ENCODE data around the gene NUMB.

Gene NUMB

DNA sequence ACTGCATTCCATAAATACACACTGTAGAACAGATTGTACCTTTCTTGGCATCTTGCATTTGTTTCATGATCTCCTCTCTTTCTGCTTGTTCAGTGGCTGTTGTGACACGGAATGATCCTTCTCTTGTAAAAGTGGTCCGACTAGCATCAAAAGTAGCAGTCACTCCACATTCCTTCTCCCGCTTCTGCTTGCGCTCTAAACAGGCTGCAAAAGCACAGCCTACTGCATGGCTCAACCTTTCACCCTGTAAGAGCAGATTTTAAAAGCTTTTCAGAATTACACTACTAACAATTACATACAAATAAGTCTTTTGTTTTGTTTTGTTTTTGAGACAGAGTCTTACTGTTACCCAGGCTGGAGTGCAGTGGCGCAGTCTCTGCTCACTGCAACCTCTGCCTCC lies 171.3 kb downstream of the NUMB start:
- Histone ChIP-seq H3K79me2 (ENCODE audit: insufficient read depth, low read depth) (no peaks in the 10 kb centered on the region), H3K36me3 (ENCODE audit: insufficient read depth) (no peaks in the 10 kb centered on the region), H2AFZ (ENCODE audit: low read depth) (no peak overlapping the region), H3K4me1 (ENCODE audit: low read depth, poor library complexity, severe bottlenecking) (peaks cover 27% of the 10 kb centered on the region), H3K4me2 (no peak overlapping the region), H3K4me3 (IDR thresholded peaks at IDR 0.05; ENCODE audit: insufficient read depth, low read depth, low read length) (no peak overlapping the region), H4K20me1 (ENCODE audit: insufficient read depth) (no peaks in the 10 kb centered on the region), H3K9ac (no peak overlapping the region), H3K27me3 (ENCODE audit: insufficient read depth, low read depth) (no peaks in the 10 kb centered on the region), H3K27ac (no peak overlapping the region)
- TF ChIP-seq, protein P1, sequence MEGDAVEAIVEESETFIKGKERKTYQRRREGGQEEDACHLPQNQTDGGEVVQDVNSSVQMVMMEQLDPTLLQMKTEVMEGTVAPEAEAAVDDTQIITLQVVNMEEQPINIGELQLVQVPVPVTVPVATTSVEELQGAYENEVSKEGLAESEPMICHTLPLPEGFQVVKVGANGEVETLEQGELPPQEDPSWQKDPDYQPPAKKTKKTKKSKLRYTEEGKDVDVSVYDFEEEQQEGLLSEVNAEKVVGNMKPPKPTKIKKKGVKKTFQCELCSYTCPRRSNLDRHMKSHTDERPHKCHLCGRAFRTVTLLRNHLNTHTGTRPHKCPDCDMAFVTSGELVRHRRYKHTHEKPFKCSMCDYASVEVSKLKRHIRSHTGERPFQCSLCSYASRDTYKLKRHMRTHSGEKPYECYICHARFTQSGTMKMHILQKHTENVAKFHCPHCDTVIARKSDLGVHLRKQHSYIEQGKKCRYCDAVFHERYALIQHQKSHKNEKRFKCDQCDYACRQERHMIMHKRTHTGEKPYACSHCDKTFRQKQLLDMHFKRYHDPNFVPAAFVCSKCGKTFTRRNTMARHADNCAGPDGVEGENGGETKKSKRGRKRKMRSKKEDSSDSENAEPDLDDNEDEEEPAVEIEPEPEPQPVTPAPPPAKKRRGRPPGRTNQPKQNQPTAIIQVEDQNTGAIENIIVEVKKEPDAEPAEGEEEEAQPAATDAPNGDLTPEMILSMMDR (conservative IDR thresholded peaks at IDR 0.05; ENCODE audit: low read depth, low read length): no peak

DNA sequence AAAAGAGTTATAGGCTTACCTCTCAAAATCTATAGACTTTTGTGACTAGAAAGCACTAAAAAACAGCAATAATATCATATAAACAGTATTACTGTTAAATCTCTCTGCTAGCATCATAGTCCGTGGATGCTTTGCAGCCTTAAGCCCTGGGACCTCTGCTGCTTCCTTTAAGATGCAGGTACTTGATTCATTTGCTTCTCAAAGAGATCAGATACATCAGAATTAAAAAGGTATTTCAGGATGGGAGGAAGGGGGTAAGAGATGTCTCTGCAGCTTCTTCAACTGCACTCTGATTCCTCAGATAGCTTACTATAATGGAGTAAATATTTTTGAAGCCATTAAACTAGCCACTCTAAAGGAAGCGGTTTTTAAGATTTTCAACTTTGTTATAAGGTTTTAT lies 171.7 kb downstream of the NUMB start:
- Histone ChIP-seq H3K27ac (no peak overlapping the region), H3K79me2 (ENCODE audit: insufficient read depth, low read depth) (no peaks in the 10 kb centered on the region), H4K20me1 (ENCODE audit: insufficient read depth) (no peaks in the 10 kb centered on the region), H3K4me3 (IDR thresholded peaks at IDR 0.05; ENCODE audit: insufficient read depth, low read depth, low read length) (no peak overlapping the region), H3K36me3 (ENCODE audit: insufficient read depth) (no peaks in the 10 kb centered on the region), H3K4me2 (no peak overlapping the region), H3K9ac (no peak overlapping the region), H3K4me1 (ENCODE audit: low read depth, poor library complexity, severe bottlenecking) (peaks cover 32% of the 10 kb centered on the region), H2AFZ (ENCODE audit: low read depth) (no peak overlapping the region), H3K27me3 (ENCODE audit: insufficient read depth, low read depth) (no peaks in the 10 kb centered on the region)
- TF ChIP-seq, protein P1 (conservative IDR thresholded peaks at IDR 0.05; ENCODE audit: low read depth, low read length): no peak

DNA sequence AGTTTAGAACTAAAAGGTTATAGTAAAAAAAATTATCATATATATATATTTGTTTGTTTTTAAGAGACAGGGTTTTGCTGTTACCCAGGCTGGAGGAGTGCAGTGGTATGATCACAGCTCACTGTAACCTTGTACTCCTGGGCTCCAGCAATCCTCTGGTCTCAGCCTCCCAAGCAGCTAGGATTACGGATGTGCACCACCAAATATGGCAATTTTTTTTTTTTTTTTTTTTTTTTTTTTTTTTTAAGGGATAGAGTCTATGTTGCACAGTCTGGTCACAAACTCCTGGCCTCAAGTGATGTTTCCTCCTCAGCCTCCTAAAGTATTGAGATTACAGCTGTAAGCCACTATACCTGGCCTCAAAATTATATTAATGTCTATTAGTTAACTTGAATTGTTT lies 172.4 kb downstream of the NUMB start:
- Histone ChIP-seq H4K20me1 (ENCODE audit: insufficient read depth) (no peaks in the 10 kb centered on the region), H3K27ac (no peak overlapping the region), H3K79me2 (ENCODE audit: insufficient read depth, low read depth) (no peaks in the 10 kb centered on the region), H2AFZ (ENCODE audit: low read depth) (no peak overlapping the region), H3K4me1 (ENCODE audit: low read depth, poor library complexity, severe bottlenecking) (peaks cover 37% of the 10 kb centered on the region), H3K4me3 (IDR thresholded peaks at IDR 0.05; ENCODE audit: insufficient read depth, low read depth, low read length) (no peak overlapping the region), H3K36me3 (ENCODE audit: insufficient read depth) (no peaks in the 10 kb centered on the region), H3K27me3 (ENCODE audit: insufficient read depth, low read depth) (no peaks in the 10 kb centered on the region), H3K9ac (no peak overlapping the region), H3K4me2 (no peak overlapping the region)
- TF ChIP-seq, protein P1 (conservative IDR thresholded peaks at IDR 0.05; ENCODE audit: low read depth, low read length): no peak

DNA sequence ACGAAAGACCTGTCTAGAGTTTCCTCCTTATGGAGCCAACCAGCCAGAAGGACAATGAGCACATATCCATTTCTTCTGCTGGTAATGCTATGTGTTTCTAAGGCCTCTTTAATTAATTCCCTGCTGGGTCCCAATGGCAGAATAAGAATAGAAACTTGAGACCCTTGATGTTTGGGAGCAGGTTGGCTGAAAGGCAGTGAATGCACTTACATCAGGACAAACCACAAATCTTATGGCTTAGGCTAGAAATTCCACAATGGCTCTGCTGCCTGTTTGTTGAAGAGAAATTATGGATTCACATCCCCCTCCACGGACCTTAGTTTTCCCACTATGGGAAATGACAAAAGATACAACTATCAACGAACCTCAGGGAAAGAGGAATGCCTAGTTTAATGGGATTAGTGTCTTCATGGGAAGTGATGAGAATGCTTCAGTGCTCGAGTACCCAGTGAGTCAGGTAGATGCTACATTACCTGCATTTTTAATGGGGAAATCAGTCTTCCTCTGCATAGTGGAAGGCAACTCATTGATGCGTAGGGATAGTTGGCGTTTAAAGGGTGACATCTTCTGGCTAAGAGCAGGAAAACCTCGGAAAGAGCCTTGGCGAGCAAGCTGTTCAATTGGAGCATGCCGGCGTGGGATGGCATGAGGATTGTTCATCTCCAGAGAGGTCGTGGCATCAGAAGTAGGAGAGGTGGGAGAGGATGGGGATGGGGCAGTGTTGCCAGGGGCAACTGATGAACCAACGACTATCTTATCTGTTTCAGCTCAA lies 174.6 kb downstream of the NUMB start:
- Histone ChIP-seq H4K20me1 (ENCODE audit: insufficient read depth) (no peaks in the 10 kb centered on the region), H3K79me2 (ENCODE audit: insufficient read depth, low read depth) (no peaks in the 10 kb centered on the region), H3K4me2 (no peak overlapping the region), H3K36me3 (ENCODE audit: insufficient read depth) (no peaks in the 10 kb centered on the region), H3K4me1 (ENCODE audit: low read depth, poor library complexity, severe bottlenecking) (peaks cover 16% of the 10 kb centered on the region), H2AFZ (ENCODE audit: low read depth) (no peak overlapping the region), H3K9ac (no peak overlapping the region), H3K4me3 (IDR thresholded peaks at IDR 0.05; ENCODE audit: insufficient read depth, low read depth, low read length) (no peak overlapping the region), H3K27ac (no peak overlapping the region), H3K27me3 (ENCODE audit: insufficient read depth, low read depth) (no peaks in the 10 kb centered on the region)
- TF ChIP-seq, protein P1 (conservative IDR thresholded peaks at IDR 0.05; ENCODE audit: low read depth, low read length): no peak
